ENCODE data around the gene ALG12.

DNA sequence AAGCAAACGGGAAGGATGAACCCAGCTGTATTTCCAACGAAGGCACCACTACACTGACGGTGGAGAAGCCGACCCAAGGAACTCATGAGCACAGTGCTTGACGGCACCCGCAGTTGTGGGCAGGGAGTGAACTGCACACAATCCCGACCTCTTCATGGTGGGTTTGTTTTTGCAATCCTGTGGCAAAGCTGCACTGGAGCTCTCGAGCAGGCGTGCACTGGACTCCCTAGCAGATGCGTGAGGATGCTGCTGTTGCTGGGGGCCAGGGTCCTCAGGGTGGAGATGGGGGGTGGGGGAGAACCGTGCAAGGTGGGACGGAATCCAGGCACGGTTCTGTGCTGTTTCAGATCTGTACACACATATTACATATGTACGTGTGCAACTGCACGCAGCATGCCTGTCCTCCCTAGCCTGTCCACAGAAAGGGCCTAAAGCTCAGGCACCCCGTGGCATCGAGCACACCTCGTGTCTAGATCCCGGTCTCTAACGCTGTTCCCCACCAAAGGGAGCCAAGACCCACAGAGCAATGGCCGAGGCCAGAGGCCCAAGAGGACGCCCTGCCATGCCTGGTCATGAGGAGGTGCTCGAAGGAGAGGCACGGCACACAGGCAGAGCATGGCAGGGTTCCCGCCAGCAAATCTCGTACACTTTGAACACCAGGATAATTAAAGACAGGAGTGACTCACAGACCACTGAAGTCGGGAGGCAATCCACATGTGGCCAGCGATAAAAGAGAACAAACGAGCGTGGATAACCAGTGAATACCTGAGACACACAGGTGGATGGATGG lies 17.6 kb downstream of the ALG12 start:
- no peak for TF ChIP-seq CTCF (IDR thresholded peaks at IDR 0.05)
- TF ChIP-seq POLR2A (IDR thresholded peaks at IDR 0.05): no peak
